Naive thymus-derived CD8-positive, alpha-beta T cell (primary cell): ENCODE measurements around the gene CTBP1. TPM values are rescaled to one million over a fixed set of nuclear protein-coding genes. Genes with fewer than 3 reads are reported as not detected.

Source experiments
- ATAC-seq, 2 donors: fragments of 150-1000 bp; cut with Tn5 transposase in 1 of 2; sonication (Bioruptor Pico), chemical (Tn5 transposase) in 1 of 2; 1 replicate in 1 of 2; 2 replicates in 1 of 2; pipeline ENCODE4 v1.10.0; 2021; ENCODE audit warnings: mild to moderate bottlenecking in 2 of 2, moderate library complexity in 2 of 2
- POLR2A ChIA-PET: fragments of 350-600 bp; sonication (Branson Sonifier 250); formaldehyde crosslinking; loops from one replicate; lab custom pipeline; 2021; ENCODE audit warnings: antibody characterized with exemption; lab: Charles Lee
- DNase-seq, 10 donors: peaks; one replicate each; pipeline versions ENCODE4 v3.0.0 to v3.0.0-alpha.2; 2020 to 2022
- H3K27ac Mint-ChIP-seq, 10 donors: one replicate each; pipeline ENCODE4 v1.8.0; 2020 to 2022; ENCODE audit warnings: mild to moderate bottlenecking in 10 of 10, mixed read lengths in 10 of 10, moderate library complexity in 4 of 10, inconsistent platforms in 1 of 10
- H3K27me3 Mint-ChIP-seq, 5 donors: one replicate each; pipeline ENCODE4 v1.8.0; 2021 to 2022; ENCODE audit warnings: mixed read lengths in 5 of 5
- H3K36me3 Mint-ChIP-seq, 3 donors: one replicate each; pipeline ENCODE4 v1.8.0; 2020 to 2022; ENCODE audit warnings: mixed read lengths in 3 of 3, mild to moderate bottlenecking in 2 of 3, inconsistent platforms in 1 of 3
- H3K4me1 Mint-ChIP-seq, 4 donors: one replicate each; pipeline ENCODE4 v1.8.0; 2021 to 2022; ENCODE audit warnings: mixed read lengths in 4 of 4
- H3K4me3 Mint-ChIP-seq, 10 donors: one replicate each; pipeline ENCODE4 v1.8.0; 2020 to 2022; ENCODE audit warnings: mild to moderate bottlenecking in 10 of 10, mixed read lengths in 10 of 10, moderate library complexity in 6 of 10, inconsistent platforms in 1 of 10
- H3K9me3 Mint-ChIP-seq, 9 donors: one replicate each; pipeline ENCODE4 v1.8.0; 2020 to 2022; ENCODE audit warnings: mixed read lengths in 9 of 9, mild to moderate bottlenecking in 3 of 9, inconsistent platforms in 1 of 9, moderate library complexity in 1 of 9
- polyA plus RNA-seq, 3 donors: library from polyadenylated mRNA; unstranded; fragments of 300-500 nt; fragmentation: Illumina TruSeq; gene quantifications; one replicate each; pipeline ENCODE4 v1.2.3, GENCODE V29; 2021
- total RNA-seq, 8 experiments: library from RNA in 2 of 8; stranded (reverse) in 2 of 8; gene quantifications; one replicate each; pipeline ENCODE4 v1.2.3 and lab custom pipeline; 2021 to 2026

CTBP1 gene
- total and polyA plus RNA-seq, 5 experiments from 2014 or later: 51.0 to 193 (median 104) TPM

DNA sequence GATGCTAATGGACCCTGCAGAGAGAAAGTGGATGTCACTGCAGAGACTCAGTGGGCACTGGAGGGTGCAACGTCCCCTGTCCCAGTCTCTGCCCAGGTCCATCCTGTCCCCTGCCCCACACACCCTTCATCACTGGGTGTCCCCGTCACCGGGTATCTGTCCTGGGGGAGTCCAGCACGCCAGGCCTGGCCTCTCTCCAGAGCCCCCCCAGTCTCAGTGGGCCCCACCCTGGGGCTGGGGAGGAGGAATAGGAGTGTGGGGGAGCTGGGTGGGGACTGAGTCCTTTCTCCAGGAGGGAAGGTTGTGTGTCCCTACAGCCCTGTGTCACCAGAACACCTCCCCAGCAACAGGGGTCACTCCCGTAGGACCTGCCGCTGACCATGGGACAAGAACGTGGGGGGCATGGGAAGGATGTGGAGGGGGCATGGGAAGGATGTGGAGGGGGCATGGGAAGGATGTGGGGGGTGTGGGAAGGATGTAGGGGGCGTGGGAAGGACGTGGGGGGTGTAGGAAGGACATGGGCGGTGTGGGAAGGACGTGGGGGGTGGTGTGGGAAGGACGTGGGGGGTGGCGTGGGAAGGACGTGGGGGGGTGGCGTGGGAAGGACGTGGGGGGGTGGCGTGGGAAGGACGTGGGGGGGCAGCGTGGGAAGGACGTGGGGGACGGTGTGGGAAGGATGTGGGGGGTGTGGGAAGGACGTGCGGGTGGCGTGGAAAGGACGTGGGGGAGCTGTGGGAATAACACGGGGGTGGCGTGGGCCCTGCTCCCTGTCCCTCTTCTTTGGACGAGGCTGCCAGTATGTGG, 55.5 kb downstream of the CTBP1 start:
- no peaks in the 10 kb centered on the region for H3K27me3 Mint-ChIP-seq
- peaks cover 0 to 3% (median 0%) of the 10 kb centered on the region in 9 donors for H3K9me3 Mint-ChIP-seq
- H3K36me3 Mint-ChIP-seq: peaks cover 0 to 16% (median 13%) of the 10 kb centered on the region in 3 donors
- DNase-seq: peak in 1 of 10 donors; percentile 15
- POLR2A ChIA-PET: interaction anchor here (0.9 kb wide), 1 partner anchor 57 kb away, joined by 3 read pairs; no protein-coding TSS in a partner anchor
- H3K4me1 Mint-ChIP-seq: peaks cover 0 to 12% (median 10%) of the 10 kb centered on the region in 4 donors
- H3K4me3 Mint-ChIP-seq: no peak overlapping the region
- no peak overlapping the region for H3K27ac Mint-ChIP-seq
- ATAC-seq: no peak

DNA sequence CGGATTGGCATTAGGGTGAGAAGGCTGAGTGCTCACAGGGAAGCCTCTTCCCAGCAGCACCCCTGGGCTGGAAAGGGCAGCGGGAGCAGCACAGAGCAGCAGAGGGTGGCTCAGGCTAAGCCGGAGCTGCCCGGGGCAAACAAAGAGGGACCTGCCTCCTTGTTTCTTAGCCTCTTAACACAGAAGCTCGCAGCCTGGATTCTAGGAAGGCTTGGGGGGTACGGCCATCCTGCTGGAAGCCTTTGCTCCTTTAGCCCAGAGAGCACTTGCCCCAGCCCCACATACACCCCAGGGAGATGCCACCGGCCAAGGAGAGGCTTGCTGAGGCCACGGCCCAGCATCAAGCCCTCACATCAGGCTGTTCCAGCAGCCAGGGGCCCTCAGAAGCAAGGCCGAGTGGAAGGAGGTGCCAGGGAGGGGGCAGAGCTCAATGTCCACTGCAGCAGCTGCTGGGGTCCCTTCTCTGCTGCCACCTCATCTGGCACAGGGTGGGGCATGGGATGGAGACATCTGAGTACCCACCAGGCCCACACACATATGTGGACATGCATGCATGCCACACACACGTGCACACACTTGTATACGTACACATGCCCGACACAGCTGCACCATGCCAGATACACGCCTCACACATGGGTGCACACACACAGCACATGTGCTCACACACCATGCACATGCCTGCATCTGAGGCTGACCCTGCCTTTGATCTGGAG, 56.3 kb downstream of the CTBP1 start:
- Mint-ChIP-seq H3K27ac (peak overlapping the region in 3 of 10 donors; percentile 13 to 58 (median 56)), H3K4me1 (peaks cover 0 to 9% (median 6%) of the 10 kb centered on the region in 4 donors), H3K4me3 (no peak overlapping the region), H3K36me3 (peaks cover 0 to 12% (median 11%) of the 10 kb centered on the region in 3 donors), H3K9me3 (peaks cover 0 to 3% (median 0%) of the 10 kb centered on the region in 9 donors), H3K27me3 (no peaks in the 10 kb centered on the region)
- ATAC-seq (no peak), DNase-seq (peak in 2 of 10 donors; percentile 14 to 55)
- POLR2A ChIA-PET: no interaction called here

DNA sequence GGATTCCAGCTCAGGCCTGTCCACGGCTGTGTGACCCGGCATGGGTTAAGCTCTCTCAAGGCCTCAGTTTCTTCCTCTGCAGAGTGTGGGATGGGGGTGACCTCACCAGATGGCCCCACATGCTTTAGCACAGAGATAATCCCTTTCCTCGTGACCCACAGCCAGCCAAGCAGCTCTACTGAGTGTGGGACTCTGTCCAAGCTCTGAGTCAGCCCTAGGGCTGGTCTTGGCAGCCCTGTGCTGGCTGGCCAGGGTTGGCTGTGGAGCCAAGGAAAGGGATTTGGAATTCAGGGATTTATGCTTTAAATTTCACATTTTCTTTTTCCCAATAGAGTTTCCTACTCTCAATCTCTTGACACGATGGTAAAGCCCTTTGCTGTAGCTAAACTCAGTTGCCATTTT, 56.8 kb downstream of the CTBP1 start:
- Mint-ChIP-seq H3K9me3 (peaks cover 0 to 3% (median 0%) of the 10 kb centered on the region in 9 donors), H3K36me3 (peaks cover 0 to 9% (median 7%) of the 10 kb centered on the region in 3 donors), H3K4me3 (no peak overlapping the region), H3K4me1 (peaks cover 3 to 12% (median 9%) of the 10 kb centered on the region in 4 donors), H3K27me3 (no peaks in the 10 kb centered on the region), H3K27ac (no peak overlapping the region)
- POLR2A ChIA-PET: no interaction called here
- DNase-seq (peak in 1 of 10 donors; percentile 15), ATAC-seq (no peak)

DNA sequence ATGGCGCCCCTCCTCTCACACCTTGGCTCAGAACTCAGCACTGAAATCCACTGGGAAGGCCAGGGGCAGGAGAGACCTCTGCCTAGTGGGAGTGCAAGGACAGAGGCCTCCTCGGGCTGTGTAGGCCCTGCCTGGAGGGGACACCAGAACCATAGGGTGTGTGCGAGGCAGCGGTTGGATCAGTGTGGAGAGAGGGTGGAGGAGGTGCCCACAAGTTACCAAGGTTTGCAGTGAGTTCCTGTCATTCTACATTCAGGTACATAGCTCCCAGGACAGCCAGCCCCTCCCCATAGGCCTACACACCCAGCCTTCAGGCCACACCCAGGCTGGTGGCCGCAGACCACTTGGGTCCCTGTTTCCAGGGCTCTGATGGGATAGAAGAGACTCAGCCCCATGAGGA, 57.3 kb downstream of the CTBP1 start:
- Mint-ChIP-seq H3K4me1 (peaks cover 6 to 14% (median 10%) of the 10 kb centered on the region in 4 donors), H3K36me3 (peaks cover 0 to 7% (median 2%) of the 10 kb centered on the region in 3 donors), H3K9me3 (peaks cover 0 to 3% (median 0%) of the 10 kb centered on the region in 9 donors), H3K27ac (no peak overlapping the region), H3K4me3 (no peak overlapping the region), H3K27me3 (no peaks in the 10 kb centered on the region)
- POLR2A ChIA-PET: no interaction called here
- ATAC-seq (no peak), DNase-seq (peak in 1 of 10 donors; percentile 15)

DNA sequence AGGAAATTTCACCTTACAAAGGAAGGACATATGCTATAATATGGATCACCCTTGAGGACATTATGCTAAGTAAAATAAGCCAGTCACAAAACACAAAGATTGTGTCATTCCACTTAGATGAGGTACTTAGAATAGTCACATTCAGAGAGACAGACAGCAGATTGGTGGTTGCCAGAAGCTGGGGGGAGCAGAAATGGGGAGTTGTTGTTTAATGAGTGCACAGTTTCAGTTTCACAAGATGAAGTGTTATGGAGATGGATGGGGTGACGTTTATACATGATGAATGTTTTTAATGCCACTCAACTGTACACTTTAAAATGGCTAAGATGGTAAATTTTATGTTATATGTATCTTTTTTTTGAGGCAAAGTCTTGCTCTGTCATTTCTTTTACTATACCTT, 61.7 kb downstream of the CTBP1 start:
- peak in 3 of 10 donors; percentile 48 to 62 (median 49) for DNase-seq
- H3K27ac Mint-ChIP-seq: peak overlapping the region in 7 of 10 donors; percentile 1 to 56 (median 32)
- peaks cover 0 to 8% (median under 1%) of the 10 kb centered on the region in 9 donors for H3K9me3 Mint-ChIP-seq
- H3K27me3 Mint-ChIP-seq: peaks cover 0 to 2% (median 0%) of the 10 kb centered on the region in 5 donors
- peak; percentile 76 to 99 for ATAC-seq
- H3K4me1 Mint-ChIP-seq: peaks cover 7 to 39% (median 16%) of the 10 kb centered on the region in 4 donors
- POLR2A ChIA-PET: interaction anchor here (1.2 kb wide), 1 partner anchor 18 kb away, joined by 6 read pairs; no protein-coding TSS in a partner anchor
- H3K36me3 Mint-ChIP-seq: peaks cover 0 to 13% (median 4%) of the 10 kb centered on the region in 3 donors
- peak overlapping the region in 2 of 10 donors; percentile 2 to 8 for H3K4me3 Mint-ChIP-seq

DNA sequence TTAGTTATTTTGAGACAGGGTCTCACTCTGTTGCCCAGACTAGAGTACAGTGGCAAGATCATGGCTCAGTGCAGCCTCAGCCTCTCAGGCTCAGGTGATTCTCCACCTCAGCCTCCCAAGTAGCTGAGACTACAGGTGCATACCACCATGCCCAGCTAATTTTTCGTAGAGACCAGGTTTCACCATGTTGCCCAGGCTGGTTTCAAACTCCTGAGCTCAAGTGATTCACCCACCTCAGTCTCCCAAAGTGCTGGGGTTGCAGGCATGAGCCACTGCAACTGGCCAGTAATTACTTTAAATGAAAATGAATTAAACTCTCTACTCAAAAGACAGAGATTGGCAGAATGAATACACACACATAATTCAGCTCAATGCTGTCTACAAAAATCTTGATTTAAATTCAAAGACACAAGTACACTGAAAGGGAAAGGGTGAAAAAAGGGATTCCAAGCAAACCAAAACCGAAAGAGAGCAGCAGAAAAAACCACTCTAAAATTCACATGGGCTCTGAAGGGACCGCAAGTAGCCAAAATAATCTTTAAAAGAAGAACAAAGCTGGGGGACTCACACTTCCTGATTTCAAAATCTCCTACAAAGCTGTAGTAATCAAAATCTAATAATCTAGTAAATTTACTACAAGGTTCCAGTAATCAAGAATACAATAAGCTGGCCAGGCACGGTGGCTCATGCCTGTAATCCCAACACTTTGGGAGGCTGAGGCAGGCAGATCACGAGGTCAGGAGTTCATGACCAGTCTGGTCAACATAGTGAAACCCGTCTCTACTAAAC, 64.8 kb downstream of the CTBP1 start:
- H3K9me3 Mint-ChIP-seq: peaks cover 4 to 19% (median 13%) of the 10 kb centered on the region in 9 donors
- H3K4me3 Mint-ChIP-seq: peak overlapping the region in 5 of 10 donors; percentile 5 to 74 (median 52)
- H3K27ac Mint-ChIP-seq: peak overlapping the region in 5 of 10 donors; percentile 11 to 76 (median 49)
- peaks cover 0 to 2% (median 0%) of the 10 kb centered on the region in 5 donors for H3K27me3 Mint-ChIP-seq
- H3K36me3 Mint-ChIP-seq: peaks cover 3 to 31% (median 23%) of the 10 kb centered on the region in 3 donors
- ATAC-seq (no peak), DNase-seq (no peak)
- H3K4me1 Mint-ChIP-seq: peaks cover 7 to 48% (median 17%) of the 10 kb centered on the region in 4 donors
- POLR2A ChIA-PET: interaction anchor here (1.5 to 2.1 kb wide), 3 partner anchors 9 to 18 kb away, joined by 5 to 6 read pairs (median 5); partner anchors contain the start of gene SPON2

DNA sequence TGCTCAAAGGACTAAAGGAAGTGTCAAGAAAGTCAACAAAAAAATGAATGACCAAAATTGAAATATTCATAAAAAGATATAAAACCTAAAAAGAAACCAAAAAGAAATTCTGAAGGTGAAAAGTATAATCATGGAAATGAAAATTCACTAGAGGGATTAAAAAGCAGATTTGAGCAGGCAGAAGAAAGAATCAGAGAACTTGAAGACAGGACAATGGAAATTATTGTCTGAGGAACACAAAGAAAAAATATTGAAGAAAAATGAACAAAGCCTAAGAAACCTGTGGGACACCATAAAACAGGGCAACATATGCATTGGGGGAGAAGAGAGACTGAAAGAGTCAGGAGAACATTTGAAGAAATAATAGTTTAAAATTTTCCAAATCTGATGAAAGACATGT, 66.6 kb downstream of the CTBP1 start:
- Mint-ChIP-seq H3K27me3 (peaks cover 0 to 2% (median 0%) of the 10 kb centered on the region in 5 donors), H3K4me3 (no peak overlapping the region), H3K4me1 (peaks cover 5 to 53% (median 15%) of the 10 kb centered on the region in 4 donors), H3K9me3 (peaks cover 4 to 19% (median 13%) of the 10 kb centered on the region in 9 donors), H3K27ac (peak overlapping the region in 2 of 10 donors; percentile 20 to 53), H3K36me3 (peaks cover 3 to 27% (median 23%) of the 10 kb centered on the region in 3 donors)
- POLR2A ChIA-PET: no interaction called here
- DNase-seq (no peak), ATAC-seq (no peak)

DNA sequence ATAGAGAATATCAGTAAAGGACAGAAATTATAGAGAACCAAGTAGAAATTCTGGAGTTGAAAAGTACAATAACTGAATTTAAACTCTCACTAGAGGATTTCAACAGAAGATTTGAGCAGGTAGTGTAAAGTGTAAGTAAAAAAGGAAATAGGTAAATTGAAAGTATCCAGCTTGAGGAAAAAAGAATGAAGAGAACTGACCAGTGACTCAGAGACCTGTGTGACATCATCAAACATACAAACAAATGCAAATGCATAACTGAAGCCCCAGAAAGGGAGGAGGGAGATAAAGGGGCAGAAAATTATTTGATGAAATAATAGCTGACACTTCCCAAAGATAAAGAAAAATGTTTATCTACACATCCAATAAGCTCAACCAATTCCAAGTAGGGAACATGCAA, 68.3 kb downstream of the CTBP1 start:
- Mint-ChIP-seq H3K4me1 (peaks cover 0 to 51% (median 15%) of the 10 kb centered on the region in 4 donors), H3K36me3 (peaks cover 3 to 27% (median 23%) of the 10 kb centered on the region in 3 donors), H3K27ac (peak overlapping the region in 2 of 10 donors; percentile 37 to 68), H3K27me3 (peaks cover 0 to 2% (median 0%) of the 10 kb centered on the region in 5 donors), H3K9me3 (peaks cover 4 to 19% (median 13%) of the 10 kb centered on the region in 9 donors), H3K4me3 (no peak overlapping the region)
- no peak for ATAC-seq
- DNase-seq: no peak
- POLR2A ChIA-PET: interaction anchor here (1.2 kb wide), 1 partner anchor 13 kb away, joined by 4 read pairs; no protein-coding TSS in a partner anchor

DNA sequence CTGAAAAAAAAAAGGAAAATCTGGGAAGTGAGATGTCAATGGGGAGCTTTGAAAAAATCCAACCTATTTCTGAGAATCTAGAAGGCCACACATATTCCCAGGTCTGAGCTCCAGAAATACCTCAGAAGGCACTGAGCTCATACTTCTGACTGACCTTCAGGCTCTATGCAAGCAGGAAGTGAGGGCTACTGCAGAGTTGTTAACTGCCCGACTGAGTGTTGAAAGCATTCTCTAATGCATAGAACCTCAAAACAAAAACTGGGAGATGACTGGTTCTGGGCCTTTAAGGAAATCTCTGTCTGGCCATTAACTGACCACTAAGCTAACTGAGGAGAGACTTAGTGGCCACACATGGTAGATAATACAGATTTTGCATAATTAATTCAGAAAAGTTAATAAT, 69.0 kb downstream of the CTBP1 start:
- no peak overlapping the region for H3K27ac Mint-ChIP-seq
- ATAC-seq (no peak), DNase-seq (no peak)
- H3K4me1 Mint-ChIP-seq: peaks cover 0 to 49% (median 15%) of the 10 kb centered on the region in 4 donors
- peak overlapping the region in 1 of 10 donors; percentile 6 for H3K4me3 Mint-ChIP-seq
- peaks cover 4 to 19% (median 13%) of the 10 kb centered on the region in 9 donors for H3K9me3 Mint-ChIP-seq
- H3K36me3 Mint-ChIP-seq: peaks cover 3 to 27% (median 23%) of the 10 kb centered on the region in 3 donors
- H3K27me3 Mint-ChIP-seq: peaks cover 0 to 2% (median 0%) of the 10 kb centered on the region in 5 donors
- POLR2A ChIA-PET: interaction anchor here (1.0 to 1.2 kb wide), 2 partner anchors 13 to 31 kb away, joined by 3 to 4 read pairs; no protein-coding TSS in a partner anchor

DNA sequence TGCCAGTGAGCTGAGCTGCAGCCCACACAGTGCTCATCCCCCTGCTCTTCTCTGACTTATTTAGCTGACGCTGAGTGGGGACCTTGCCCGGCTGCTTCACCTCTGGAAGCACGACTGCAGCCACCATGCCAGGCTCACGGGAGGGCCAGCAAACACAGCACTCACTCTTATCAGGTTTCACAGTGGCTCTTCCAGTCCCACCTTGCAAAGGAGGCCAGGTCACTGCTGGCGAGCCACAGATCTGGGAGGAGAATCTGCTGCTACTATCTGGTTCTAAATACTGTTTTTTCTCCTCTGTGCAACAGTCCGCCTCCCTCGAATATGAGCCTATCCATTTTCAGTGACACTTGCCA, 69.9 kb downstream of the CTBP1 start:
- peaks cover 0 to 2% (median 0%) of the 10 kb centered on the region in 5 donors for H3K27me3 Mint-ChIP-seq
- H3K36me3 Mint-ChIP-seq: peaks cover 3 to 26% (median 23%) of the 10 kb centered on the region in 3 donors
- H3K27ac Mint-ChIP-seq: no peak overlapping the region
- ATAC-seq (no peak), DNase-seq (no peak)
- H3K4me1 Mint-ChIP-seq: peaks cover 0 to 44% (median 12%) of the 10 kb centered on the region in 4 donors
- no peak overlapping the region for H3K4me3 Mint-ChIP-seq
- POLR2A ChIA-PET: interaction anchor here (0.6 kb wide), 1 partner anchor 14 kb away, joined by 3 read pairs; no protein-coding TSS in a partner anchor
- H3K9me3 Mint-ChIP-seq: peaks cover 4 to 19% (median 13%) of the 10 kb centered on the region in 9 donors

DNA sequence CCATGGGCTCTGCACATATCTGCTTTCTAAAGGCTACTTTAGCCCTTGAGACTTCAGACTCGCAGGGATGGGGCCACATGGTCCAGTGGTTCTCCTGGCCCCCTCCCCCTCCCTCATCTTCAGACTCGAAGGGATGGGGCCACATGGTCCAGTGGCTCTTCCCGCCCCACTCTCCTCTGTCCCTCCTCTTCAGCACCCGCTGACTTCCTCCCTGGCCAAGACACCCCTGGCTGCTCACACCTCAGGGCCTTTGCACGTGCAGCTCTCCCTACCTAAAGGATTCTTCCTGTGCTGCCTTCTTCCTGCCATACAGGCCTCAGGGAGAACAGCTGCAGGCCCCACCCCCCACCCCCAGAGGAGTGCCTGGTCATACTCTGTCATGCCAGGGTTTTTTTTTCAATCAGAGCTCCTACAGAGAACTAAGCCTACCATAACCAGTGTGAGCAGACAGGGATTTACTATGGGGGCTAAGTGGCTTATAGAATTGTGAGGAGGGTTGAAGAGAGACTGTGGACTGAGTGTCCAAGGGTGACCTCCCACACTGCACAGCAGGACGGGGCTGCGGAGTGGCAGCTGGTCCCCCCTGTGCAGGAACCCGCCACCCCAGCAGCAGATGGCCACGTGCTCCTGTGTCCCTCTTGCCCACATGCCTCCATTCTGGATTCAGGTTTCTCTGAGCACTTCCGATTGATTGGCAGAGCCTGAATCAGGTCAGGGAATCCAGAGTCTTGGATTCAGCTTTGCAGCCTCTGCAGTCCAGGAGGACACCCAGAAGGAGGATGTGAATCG, 70.4 kb downstream of the CTBP1 start:
- POLR2A ChIA-PET: interaction anchor here (0.6 kb wide), 2 partner anchors 13 to 175 kb away, joined by 3 read pairs; no protein-coding TSS in a partner anchor
- no peak overlapping the region for H3K4me3 Mint-ChIP-seq
- peaks cover 3 to 26% (median 23%) of the 10 kb centered on the region in 3 donors for H3K36me3 Mint-ChIP-seq
- peaks cover 0 to 42% (median 10%) of the 10 kb centered on the region in 4 donors for H3K4me1 Mint-ChIP-seq
- H3K27me3 Mint-ChIP-seq: peaks cover 0 to 5% (median 2%) of the 10 kb centered on the region in 5 donors
- H3K27ac Mint-ChIP-seq: no peak overlapping the region
- ATAC-seq: no peak
- peaks cover 4 to 19% (median 13%) of the 10 kb centered on the region in 9 donors for H3K9me3 Mint-ChIP-seq
- no peak for DNase-seq
